OCI-LY7 (cell line): ENCODE measurements around the gene ALX1. TPM values are rescaled to one million over a fixed set of nuclear protein-coding genes. Genes with fewer than 3 reads are reported as not detected.

Experiments
- Bru-seq: library from RNA; stranded (reverse); fragments of 400-500 nt; gene quantifications from one replicate; lab custom pipeline; 2021; lab: Mats Ljungman, UMichigan
- BruChase-seq, 2 experiments: library from RNA; stranded (reverse); fragments of 400-500 nt; gene quantifications; one replicate each; lab custom pipeline; 2021; lab: Mats Ljungman, UMichigan
- BruUV-seq: library from RNA; stranded (reverse); fragments of 400-500 nt; replicated peaks from 2 replicates; lab custom pipeline; 2021; lab: Mats Ljungman, UMichigan
- CTCF ChIA-PET: fragments of 300-600 bp; sonication (Branson Sonifier 250); formaldehyde crosslinking; loops from one replicate; lab custom pipeline; 2022; ENCODE audit warnings: antibody characterized with exemption; ENCODE audit not compliant: unreplicated experiment; lab: Charles Lee
- POLR2A ChIA-PET: fragments of 300-600 bp; sonication (Branson Sonifier 250); formaldehyde crosslinking; loops from one replicate; lab custom pipeline; 2022; ENCODE audit warnings: antibody characterized with exemption; lab: Charles Lee
- DNase-seq: peaks from one replicate; pipeline ENCODE4 v3.0.0-alpha.2; 2015; ENCODE audit warnings: low spot score
- H2AFZ ChIP-seq: fragments of 200-600 bp; sonication (generic), shearing (Covaris generic); 2 replicates; pipeline ENCODE4 v1.6.1; 2014; ENCODE audit warnings: mild to moderate bottlenecking, antibody characterized with exemption, low read length, moderate library complexity
- H3K27ac ChIP-seq: fragments of 200-600 bp; sonication (generic); 2 replicates; pipeline ENCODE4 v1.5.1; 2014; ENCODE audit warnings: mixed run types, low read depth, mild to moderate bottlenecking, moderate library complexity, low read length, inconsistent platforms; ENCODE audit not compliant: poor library complexity, severe bottlenecking
- H3K36me3 ChIP-seq: fragments of 200-600 bp; sonication (generic); 2 replicates; pipeline ENCODE4 v1.6.1; 2014; ENCODE audit warnings: mild to moderate bottlenecking, antibody characterized with exemption, low read length, moderate library complexity, mixed read lengths; ENCODE audit not compliant: insufficient read depth
- H3K4me1 ChIP-seq: fragments of 200-600 bp; sonication (generic); 2 replicates; pipeline ENCODE4 v1.5.1; 2014; ENCODE audit warnings: mild to moderate bottlenecking, low read length; ENCODE audit not compliant: insufficient read depth, poor library complexity, severe bottlenecking
- H3K4me2 ChIP-seq: fragments of 200-600 bp; sonication (generic); 2 replicates; pipeline ENCODE4 v1.6.1; 2014; ENCODE audit warnings: mild to moderate bottlenecking, low read length
- H3K4me3 ChIP-seq: fragments of 200-600 bp; sonication (generic); 2 replicates; pipeline ENCODE4 v1.5.1; 2014; ENCODE audit warnings: mild to moderate bottlenecking, low read depth, low read length; ENCODE audit not compliant: poor library complexity, severe bottlenecking
- H3K79me2 ChIP-seq: fragments of 200-600 bp; sonication (generic); 2 replicates; pipeline ENCODE4 v1.6.1; 2016; ENCODE audit warnings: low read depth, mild to moderate bottlenecking, low read length, moderate library complexity, mixed read lengths; ENCODE audit not compliant: insufficient read depth
- H3K9me2 ChIP-seq: fragments of 200-600 bp; sonication (generic); 2 replicates; pipeline ENCODE4 v1.6.1; 2016; ENCODE audit warnings: mild to moderate bottlenecking, low read length, mixed read lengths; ENCODE audit not compliant: insufficient read depth
- H3K9me3 ChIP-seq: fragments of 200-600 bp; sonication (generic); 2 replicates; pipeline ENCODE4 v1.6.1; 2014; ENCODE audit warnings: mild to moderate bottlenecking, mixed run types, low read length, mixed read lengths
- H4K20me1 ChIP-seq: fragments of 200-600 bp; sonication (generic); 2 replicates; pipeline ENCODE4 v1.6.1; 2014; ENCODE audit warnings: mild to moderate bottlenecking, antibody characterized with exemption, low read length, moderate library complexity, mixed read lengths; ENCODE audit not compliant: insufficient read depth
- EZH2phosphoT487 ChIP-seq: fragments of 200-600 bp; sonication (generic); IDR thresholded peaks from 2 replicates; pipeline ENCODE4 v1.6.1; 2018; ENCODE audit warnings: low read depth, borderline replicate concordance, mild to moderate bottlenecking, mixed run types, antibody characterized with exemption, low read length, moderate library complexity, mixed read lengths
- intact Hi-C: fragments of 100-400 bp; cut with micrococcal nuclease; formaldehyde crosslinking; loops from one replicate; pipeline ENCODE4 v1.10.0; 2022; ENCODE audit not compliant: unreplicated experiment
- long read RNA-seq: library from polyadenylated mRNA; stranded (forward); transcript quantifications from one replicate; pipeline ENCODE4 v2.0.0, GENCODE V29; 2022
- total RNA-seq, 2 experiments: library from RNA; depleted of rRNA in 1 of 2; stranded (reverse); fragments of >200 nt in 1 of 2; shearing (Covaris generic) in 1 of 2; gene quantifications; 2 replicates each; pipeline ENCODE4 v1.2.3, GENCODE V29; 2014 to 2022
- TF ChIP-seq, protein P1 (sequence below): fragments of 200-600 bp; sonication (generic); conservative IDR thresholded peaks from 2 replicates; pipeline ENCODE4 v1.5.1; 2014; ENCODE audit warnings: mild to moderate bottlenecking, antibody characterized with exemption, low read length, moderate library complexity, mixed read lengths

ALX1 gene
- total RNA-seq (2014; rRNA removed; shearing (Covaris generic)) (not detected in 2 replicates), total RNA-seq (2022) (not detected in 2 replicates), Bru-seq, nascent RNA (not detected), BruChase-seq, experiment 1, labeled RNA remaining after a 6-hour chase (percentile 6 among the genes with signal in this experiment), BruChase-seq, experiment 2, labeled RNA remaining after a 2-hour chase (not detected)
- long read RNA-seq, result 0 reads

DNA sequence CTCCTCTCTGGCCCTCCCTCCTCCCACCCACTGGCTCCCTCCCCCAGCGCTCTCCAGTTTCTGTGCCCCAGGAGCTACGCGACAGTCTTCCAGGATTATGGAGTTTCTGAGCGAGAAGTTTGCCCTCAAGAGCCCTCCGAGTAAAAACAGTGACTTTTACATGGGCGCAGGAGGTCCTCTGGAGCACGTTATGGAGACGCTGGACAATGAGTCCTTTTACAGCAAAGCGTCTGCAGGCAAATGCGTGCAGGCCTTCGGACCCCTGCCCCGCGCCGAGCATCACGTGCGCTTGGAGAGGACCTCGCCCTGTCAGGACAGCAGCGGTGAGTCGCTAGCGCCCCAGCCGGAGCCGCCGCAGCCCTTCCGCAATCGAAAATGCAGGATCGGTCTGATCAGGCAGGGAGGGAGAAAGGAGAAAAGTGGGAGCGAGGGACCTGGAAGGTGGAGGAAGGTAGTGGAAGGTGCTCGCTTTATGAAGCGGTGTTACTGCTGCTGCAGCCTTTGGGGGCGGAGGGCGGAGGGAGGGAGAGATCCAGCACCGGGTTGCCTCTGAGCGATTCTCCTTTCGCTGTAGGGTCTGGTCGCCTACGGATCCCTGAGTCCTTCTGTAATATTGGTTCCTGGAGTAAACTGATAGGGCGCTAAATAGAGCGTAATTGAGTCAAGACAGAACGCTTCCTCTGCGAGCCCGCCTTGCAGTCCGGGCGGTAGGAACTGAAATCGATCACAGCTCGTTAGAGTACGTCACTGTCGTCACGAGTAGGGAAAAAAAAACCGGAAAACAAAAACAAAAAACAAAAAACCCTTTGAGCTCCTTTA, at the start of gene ALX1:
Gene ALX1, plus strand, starts transcription at position 56 of the 819 bp plus-strand sequence. Its CDS starts 42 bp downstream, at position 98.
- POLR2A ChIA-PET, result no interaction called here
- TF ChIP-seq, protein P1, sequence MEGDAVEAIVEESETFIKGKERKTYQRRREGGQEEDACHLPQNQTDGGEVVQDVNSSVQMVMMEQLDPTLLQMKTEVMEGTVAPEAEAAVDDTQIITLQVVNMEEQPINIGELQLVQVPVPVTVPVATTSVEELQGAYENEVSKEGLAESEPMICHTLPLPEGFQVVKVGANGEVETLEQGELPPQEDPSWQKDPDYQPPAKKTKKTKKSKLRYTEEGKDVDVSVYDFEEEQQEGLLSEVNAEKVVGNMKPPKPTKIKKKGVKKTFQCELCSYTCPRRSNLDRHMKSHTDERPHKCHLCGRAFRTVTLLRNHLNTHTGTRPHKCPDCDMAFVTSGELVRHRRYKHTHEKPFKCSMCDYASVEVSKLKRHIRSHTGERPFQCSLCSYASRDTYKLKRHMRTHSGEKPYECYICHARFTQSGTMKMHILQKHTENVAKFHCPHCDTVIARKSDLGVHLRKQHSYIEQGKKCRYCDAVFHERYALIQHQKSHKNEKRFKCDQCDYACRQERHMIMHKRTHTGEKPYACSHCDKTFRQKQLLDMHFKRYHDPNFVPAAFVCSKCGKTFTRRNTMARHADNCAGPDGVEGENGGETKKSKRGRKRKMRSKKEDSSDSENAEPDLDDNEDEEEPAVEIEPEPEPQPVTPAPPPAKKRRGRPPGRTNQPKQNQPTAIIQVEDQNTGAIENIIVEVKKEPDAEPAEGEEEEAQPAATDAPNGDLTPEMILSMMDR, result no peak
- TF ChIP-seq EZH2phosphoT487, result no peak
- no peak within 1 kb of the TSS for H2AFZ ChIP-seq
- no peaks in the 10 kb centered on the region for H3K79me2 ChIP-seq
- H3K4me1 ChIP-seq, result no peaks in the 10 kb centered on the region
- no peak for DNase-seq
- intact Hi-C loops, result no loop called here
- BruUV-seq, result no TSS peak
- no peaks in the 10 kb centered on the region for H3K9me3 ChIP-seq
- CTCF ChIA-PET, result no interaction called here
- no peak within 1 kb of the TSS for H3K4me3 ChIP-seq
- H3K9me2 ChIP-seq, result no peaks in the 10 kb centered on the region
- no peaks in the 10 kb centered on the region for H4K20me1 ChIP-seq
- H3K27ac ChIP-seq, result no peak within 1 kb of the TSS
- H3K4me2 ChIP-seq, result no peak within 1 kb of the TSS
- no peaks in the 10 kb centered on the region for H3K36me3 ChIP-seq

DNA sequence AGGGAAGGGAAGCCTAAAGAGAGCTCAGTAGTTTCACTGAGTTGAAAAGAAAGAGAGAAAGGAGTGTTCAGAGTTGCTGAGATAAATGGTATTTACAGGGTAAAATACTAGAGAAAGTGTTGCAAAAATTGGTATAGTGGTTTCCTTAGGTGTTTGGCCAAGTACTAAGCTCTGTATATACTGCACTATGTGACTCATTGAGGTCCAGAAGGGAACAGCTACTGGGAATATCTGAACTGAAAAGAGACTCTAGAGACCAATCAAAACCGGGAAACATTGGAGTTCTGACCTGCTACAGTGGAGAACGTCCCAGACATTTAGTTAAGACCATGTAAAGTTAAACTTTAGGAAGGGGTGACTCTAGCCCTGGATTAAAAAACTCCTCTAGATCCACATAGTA, 42.7 kb upstream of the ALX1 start:
- TF ChIP-seq, protein P1, result no peak
- no peak for TF ChIP-seq EZH2phosphoT487
- no peak for DNase-seq
- no peak overlapping the region for H3K27ac ChIP-seq
- H3K79me2 ChIP-seq, result no peaks in the 10 kb centered on the region
- no peak overlapping the region for H2AFZ ChIP-seq
- intact Hi-C loops, result no loop called here
- H3K4me2 ChIP-seq, result no peak overlapping the region
- no peaks in the 10 kb centered on the region for H3K4me1 ChIP-seq
- ChIA-PET POLR2A (no interaction called here), CTCF (no interaction called here)
- no peak overlapping the region for H3K4me3 ChIP-seq
- H3K9me2 ChIP-seq, result no peaks in the 10 kb centered on the region
- no peaks in the 10 kb centered on the region for H4K20me1 ChIP-seq
- no peaks in the 10 kb centered on the region for H3K36me3 ChIP-seq
- no TSS peak for BruUV-seq
- H3K9me3 ChIP-seq, result no peaks in the 10 kb centered on the region

DNA sequence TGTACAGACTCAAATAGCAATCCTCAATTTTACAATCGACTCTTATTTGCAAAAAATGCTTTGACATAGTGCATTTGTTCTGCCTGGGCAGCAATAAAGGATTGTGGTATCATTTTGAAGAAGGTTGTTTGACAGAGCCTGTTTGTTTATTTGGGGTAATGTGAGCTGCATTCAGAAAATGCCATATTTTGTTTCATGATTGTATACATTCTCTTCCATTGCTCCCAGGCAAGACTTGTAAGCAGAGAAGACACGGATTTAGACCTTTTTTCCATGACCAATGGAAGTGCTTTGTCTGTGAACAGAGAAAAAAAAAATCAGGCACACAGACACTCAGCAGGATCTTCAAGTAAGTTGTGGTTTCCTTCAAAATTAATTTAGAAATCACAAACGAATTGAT, 35.5 kb upstream of the ALX1 start:
- TF ChIP-seq EZH2phosphoT487, result no peak
- TF ChIP-seq, protein P1, result no peak
- Histone ChIP-seq H3K9me3 (no peaks in the 10 kb centered on the region), H3K9me2 (no peaks in the 10 kb centered on the region), H2AFZ (no peak overlapping the region), H3K79me2 (no peaks in the 10 kb centered on the region), H3K4me1 (no peaks in the 10 kb centered on the region), H3K4me3 (no peak overlapping the region), H3K36me3 (no peaks in the 10 kb centered on the region), H3K27ac (no peak overlapping the region), H3K4me2 (no peak overlapping the region), H4K20me1 (no peaks in the 10 kb centered on the region)
- no peak for DNase-seq
- POLR2A ChIA-PET, result no interaction called here
- CTCF ChIA-PET, result no interaction called here
- intact Hi-C loops, result no loop called here
- no TSS peak for BruUV-seq
